OCI-LY7 (cell line): ENCODE data around the gene MYL6.
A peak's percentile ranks its signal among the peaks of the same experiment; 100 is the strongest.

Experiments used
- EZH2phosphoT487 ChIP-seq: fragments of 200-600 bp; sonication (generic); IDR thresholded peaks from 2 replicates; pipeline ENCODE4 v1.6.1; 2018; ENCODE audit warnings: low read depth, borderline replicate concordance, mild to moderate bottlenecking, mixed run types, antibody characterized with exemption, low read length, moderate library complexity, mixed read lengths
- TF ChIP-seq, protein P1 (sequence below): fragments of 200-600 bp; sonication (generic); conservative IDR thresholded peaks from 2 replicates; pipeline ENCODE4 v1.5.1; 2014; ENCODE audit warnings: mild to moderate bottlenecking, antibody characterized with exemption, low read length, moderate library complexity, mixed read lengths

DNA sequence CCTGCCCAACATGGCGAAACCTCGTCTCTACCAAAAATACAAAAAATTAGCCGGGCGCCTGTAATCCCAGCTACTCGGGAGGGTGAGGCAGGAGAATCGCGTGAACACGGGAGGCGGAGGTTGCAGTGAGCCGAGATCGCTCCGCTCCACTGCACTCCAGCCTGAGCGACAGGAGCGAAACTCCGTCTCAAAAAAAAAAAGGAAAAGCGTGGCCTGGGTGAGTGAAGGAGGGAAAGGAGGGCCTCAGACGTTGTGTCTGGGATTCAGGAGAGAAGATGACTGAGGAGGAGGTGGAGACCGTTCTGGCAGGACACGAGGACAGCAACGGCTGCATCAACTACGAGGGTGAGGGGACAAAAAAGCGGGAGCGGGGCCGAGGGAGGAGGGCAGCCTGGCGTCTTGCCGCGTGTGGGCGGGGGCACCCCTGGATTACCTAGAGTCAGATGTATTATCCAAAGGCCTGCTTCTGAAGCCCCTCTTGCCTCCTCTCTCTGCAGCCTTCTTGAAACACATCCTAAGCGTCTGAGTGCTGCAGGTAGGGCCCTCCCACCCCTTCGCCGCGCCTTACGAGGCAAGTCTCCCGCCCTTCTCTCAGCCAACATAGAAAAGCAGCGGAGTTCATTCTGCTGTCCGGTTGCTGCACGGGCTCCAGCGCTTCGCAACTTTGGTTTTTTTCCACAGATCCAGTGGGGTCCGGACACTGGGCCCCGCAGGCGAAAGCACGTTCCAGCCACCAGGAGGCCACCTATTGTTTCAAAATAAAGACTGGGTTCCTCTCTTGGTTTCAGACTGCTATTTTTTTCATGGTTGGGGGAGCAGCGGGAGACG, 744 bp upstream of the MYL6 start:
- TF ChIP-seq, protein P1, sequence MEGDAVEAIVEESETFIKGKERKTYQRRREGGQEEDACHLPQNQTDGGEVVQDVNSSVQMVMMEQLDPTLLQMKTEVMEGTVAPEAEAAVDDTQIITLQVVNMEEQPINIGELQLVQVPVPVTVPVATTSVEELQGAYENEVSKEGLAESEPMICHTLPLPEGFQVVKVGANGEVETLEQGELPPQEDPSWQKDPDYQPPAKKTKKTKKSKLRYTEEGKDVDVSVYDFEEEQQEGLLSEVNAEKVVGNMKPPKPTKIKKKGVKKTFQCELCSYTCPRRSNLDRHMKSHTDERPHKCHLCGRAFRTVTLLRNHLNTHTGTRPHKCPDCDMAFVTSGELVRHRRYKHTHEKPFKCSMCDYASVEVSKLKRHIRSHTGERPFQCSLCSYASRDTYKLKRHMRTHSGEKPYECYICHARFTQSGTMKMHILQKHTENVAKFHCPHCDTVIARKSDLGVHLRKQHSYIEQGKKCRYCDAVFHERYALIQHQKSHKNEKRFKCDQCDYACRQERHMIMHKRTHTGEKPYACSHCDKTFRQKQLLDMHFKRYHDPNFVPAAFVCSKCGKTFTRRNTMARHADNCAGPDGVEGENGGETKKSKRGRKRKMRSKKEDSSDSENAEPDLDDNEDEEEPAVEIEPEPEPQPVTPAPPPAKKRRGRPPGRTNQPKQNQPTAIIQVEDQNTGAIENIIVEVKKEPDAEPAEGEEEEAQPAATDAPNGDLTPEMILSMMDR = peak; percentile 72
- no peak for TF ChIP-seq EZH2phosphoT487
